ENCODE data around the gene RIPK3.

The RIPK3 gene

GRCh38 chr14:24296341-24297157 is 43.2 kb downstream of the RIPK3 start:
- H3K36me3 ChIP-seq (ENCODE audit: control insufficient read depth, insufficient read depth, low read length): peaks cover 26% of the 10 kb centered on the region
- no peak overlapping the region for H3K4me3 ChIP-seq (ENCODE audit: low read length)
- H3K27me3 ChIP-seq (ENCODE audit: control insufficient read depth, insufficient read depth, low read length): no peaks in the 10 kb centered on the region
- H3K9ac ChIP-seq (ENCODE audit: low read length): no peak overlapping the region
- H3K4me1 ChIP-seq (ENCODE audit: control insufficient read depth, insufficient read depth, low read length): peaks cover 13% of the 10 kb centered on the region
- H3K27ac ChIP-seq (ENCODE audit: low read depth, low read length): no peak overlapping the region

GRCh38 chr14:24293525-24293924 is 46.3 kb downstream of the RIPK3 start:
- no peaks in the 10 kb centered on the region for H3K4me1 ChIP-seq (ENCODE audit: control insufficient read depth, insufficient read depth, low read length)
- no peak overlapping the region for H3K4me3 ChIP-seq (ENCODE audit: low read length)
- H3K27ac ChIP-seq (ENCODE audit: low read depth, low read length): no peak overlapping the region
- no peak overlapping the region for H3K9ac ChIP-seq (ENCODE audit: low read length)
- peaks cover 47% of the 10 kb centered on the region for H3K36me3 ChIP-seq (ENCODE audit: control insufficient read depth, insufficient read depth, low read length)
- H3K27me3 ChIP-seq (ENCODE audit: control insufficient read depth, insufficient read depth, low read length): no peaks in the 10 kb centered on the region

- no peak overlapping the region for H3K4me3 ChIP-seq (ENCODE audit: low read length)
- H3K27ac ChIP-seq (ENCODE audit: low read depth, low read length): no peak overlapping the region
- no peaks in the 10 kb centered on the region for H3K27me3 ChIP-seq (ENCODE audit: control insufficient read depth, insufficient read depth, low read length)
- peaks cover 47% of the 10 kb centered on the region for H3K36me3 ChIP-seq (ENCODE audit: control insufficient read depth, insufficient read depth, low read length)
- no peak overlapping the region for H3K9ac ChIP-seq (ENCODE audit: low read length)
- H3K4me1 ChIP-seq (ENCODE audit: control insufficient read depth, insufficient read depth, low read length): no peaks in the 10 kb centered on the region
These were observed 47.5 kb downstream of the RIPK3 start for GRCh38 chr14:24292118-24292807.

- Histone ChIP-seq H3K4me3 (ENCODE audit: low read length) (no peak overlapping the region), H3K9ac (ENCODE audit: low read length) (no peak overlapping the region), H3K36me3 (ENCODE audit: control insufficient read depth, insufficient read depth, low read length) (peaks cover 47% of the 10 kb centered on the region), H3K4me1 (ENCODE audit: control insufficient read depth, insufficient read depth, low read length) (no peaks in the 10 kb centered on the region), H3K27me3 (ENCODE audit: control insufficient read depth, insufficient read depth, low read length) (no peaks in the 10 kb centered on the region), H3K27ac (ENCODE audit: low read depth, low read length) (no peak overlapping the region)
These were observed 48.2 kb downstream of the RIPK3 start for GRCh38 chr14:24291446-24292117.

GRCh38 chr14:24290746-24291145 is 49.0 kb downstream of the RIPK3 start:
- Histone ChIP-seq H3K27ac (ENCODE audit: low read depth, low read length) (no peak overlapping the region), H3K36me3 (ENCODE audit: control insufficient read depth, insufficient read depth, low read length) (peaks cover 38% of the 10 kb centered on the region), H3K4me3 (ENCODE audit: low read length) (no peak overlapping the region), H3K4me1 (ENCODE audit: control insufficient read depth, insufficient read depth, low read length) (no peaks in the 10 kb centered on the region), H3K9ac (ENCODE audit: low read length) (no peak overlapping the region), H3K27me3 (ENCODE audit: control insufficient read depth, insufficient read depth, low read length) (no peaks in the 10 kb centered on the region)

GRCh38 chr14:24289649-24290280 is 50.0 kb downstream of the RIPK3 start:
- Histone ChIP-seq H3K4me1 (ENCODE audit: control insufficient read depth, insufficient read depth, low read length) (no peaks in the 10 kb centered on the region), H3K27ac (ENCODE audit: low read depth, low read length) (no peak overlapping the region), H3K27me3 (ENCODE audit: control insufficient read depth, insufficient read depth, low read length) (no peaks in the 10 kb centered on the region), H3K4me3 (ENCODE audit: low read length) (no peak overlapping the region), H3K9ac (ENCODE audit: low read length) (no peak overlapping the region), H3K36me3 (ENCODE audit: control insufficient read depth, insufficient read depth, low read length) (peaks cover 34% of the 10 kb centered on the region)

GRCh38 chr14:24286996-24287395 is 52.8 kb downstream of the RIPK3 start:
- H3K36me3 ChIP-seq (ENCODE audit: control insufficient read depth, insufficient read depth, low read length): peaks cover 26% of the 10 kb centered on the region
- H3K9ac ChIP-seq (ENCODE audit: low read length): no peak overlapping the region
- H3K4me1 ChIP-seq (ENCODE audit: control insufficient read depth, insufficient read depth, low read length): no peaks in the 10 kb centered on the region
- H3K27me3 ChIP-seq (ENCODE audit: control insufficient read depth, insufficient read depth, low read length): no peaks in the 10 kb centered on the region
- H3K4me3 ChIP-seq (ENCODE audit: low read length): no peak overlapping the region
- no peak overlapping the region for H3K27ac ChIP-seq (ENCODE audit: low read depth, low read length)

All from rectal smooth muscle tissue (tissue), 1 donor.